A549 (cell line): ENCODE data around the gene IFITM1. TPM values are rescaled to one million over a fixed set of nuclear protein-coding genes. Genes with fewer than 3 reads are reported as not detected.

Source experiments
- CEBPB ChIP-seq, 2 experiments: fragments of >200 bp in 1 of 2; sonication (Bioruptor Twin) in 1 of 2; formaldehyde crosslinking in 1 of 2; IDR thresholded peaks; 2 replicates each; pipeline ENCODE4 v1.6.1; 2012 to 2016
- CHD2 ChIP-seq: fragments of 150-350 bp; IDR thresholded peaks from 2 replicates; pipeline ENCODE4 v1.6.1; 2014; ENCODE audit warnings: low read length; ENCODE audit not compliant: partially characterized antibody
- FOXS1 ChIP-seq: fragments of 250-450 bp; sonication (Bioruptor Pico); IDR thresholded peaks from 2 replicates; pipeline ENCODE4 v1.5.0; 2020; ENCODE audit warnings: mild to moderate bottlenecking, moderate library complexity
- HOXA7 ChIP-seq: fragments of 250-450 bp; sonication (Bioruptor Pico); IDR thresholded peaks from 2 replicates; pipeline ENCODE4 v1.5.0; 2020; ENCODE audit warnings: mild to moderate bottlenecking, moderate library complexity
- HOXB13 ChIP-seq: fragments of 250-450 bp; sonication (Bioruptor Pico); IDR thresholded peaks from 2 replicates; pipeline ENCODE4 v1.5.0; 2020; ENCODE audit warnings: low read depth, mild to moderate bottlenecking, moderate library complexity
- JUNB ChIP-seq: fragments of >200 bp; sonication (Bioruptor Twin); formaldehyde crosslinking; IDR thresholded peaks from 2 replicates; pipeline ENCODE4 v1.6.1; 2016
- KDM1A ChIP-seq: fragments of 200-600 bp; sonication (generic); IDR thresholded peaks from 2 replicates; pipeline ENCODE4 v1.6.1; 2016; ENCODE audit warnings: low read depth, mild to moderate bottlenecking
- MAZ ChIP-seq: fragments of 150-350 bp; IDR thresholded peaks from 2 replicates; pipeline ENCODE4 v1.6.1; 2014; ENCODE audit warnings: antibody characterized with exemption, low read depth, low read length, borderline replicate concordance
- MYC ChIP-seq: IDR thresholded peaks from 2 replicates; pipeline ENCODE4 v1.6.1; 2012; ENCODE audit warnings: mild to moderate bottlenecking, inconsistent platforms, low read length, improper control_type of control experiment, borderline replicate concordance
- NPAS2 ChIP-seq: fragments of 250-450 bp; sonication (Bioruptor Pico); IDR thresholded peaks from 2 replicates; pipeline ENCODE4 v1.8.0; 2022; ENCODE audit warnings: mild to moderate bottlenecking, moderate library complexity, borderline replicate concordance
- POLR2A ChIP-seq: IDR thresholded peaks from 2 replicates; pipeline ENCODE4 v1.6.1; 2012; ENCODE audit warnings: mild to moderate bottlenecking, low read length
- POLR2AphosphoS2 ChIP-seq: conservative IDR thresholded peaks from 2 replicates; pipeline ENCODE4 v1.6.1; 2012; ENCODE audit warnings: low read length, improper control_type of control experiment, inconsistent platforms
- SMC3 ChIP-seq: fragments of >200 bp; sonication (Bioruptor Twin); formaldehyde crosslinking; IDR thresholded peaks from 3 replicates; pipeline ENCODE4 v1.6.1; 2018; ENCODE audit warnings: inconsistent platforms
- TFCP2L1 ChIP-seq: fragments of 250-450 bp; sonication (Bioruptor Pico); IDR thresholded peaks from 2 replicates; pipeline ENCODE4 v1.5.0; 2021; ENCODE audit warnings: mild to moderate bottlenecking
- ZC3H11A ChIP-seq: fragments of 450-650 bp; IDR thresholded peaks from 2 replicates; pipeline ENCODE4 v1.6.1; 2014; ENCODE audit warnings: antibody characterized with exemption, mild to moderate bottlenecking
- ZNF302 ChIP-seq: fragments of 250-450 bp; sonication (Bioruptor Pico); IDR thresholded peaks from 2 replicates; pipeline ENCODE4 v1.9.0; 2021; ENCODE audit warnings: inconsistent platforms, mild to moderate bottlenecking, moderate library complexity
- polyA plus RNA-seq, 4 experiments: library from polyadenylated mRNA; depleted of rRNA in 3 of 4; stranded (reverse); fragments of >200 nt; fragmentation: RNase III in 1 of 4; extraction: RNeasy Plus Mini Kit Qiagen cat#74134 plus additional on column Dnase treatment in 1 of 4; gene quantifications; 2 replicates in 3 of 4; 3 replicates in 1 of 4; pipeline ENCODE4 v1.2.3, GENCODE V29; 2011 to 2017
- TF ChIP-seq, protein P1 (sequence below): fragments of >200 bp; sonication (Bioruptor Twin); formaldehyde crosslinking; IDR thresholded peaks from 3 replicates; pipeline ENCODE4 v1.6.1; 2016
- TF ChIP-seq, protein P2 (sequence below): IDR thresholded peaks from 2 replicates; pipeline ENCODE4 v1.6.1; 2012
- TF ChIP-seq, protein P3 (sequence below): fragments of 250-450 bp; sonication (Bioruptor Pico); IDR thresholded peaks from 2 replicates; pipeline ENCODE4 v1.5.0; 2021; ENCODE audit warnings: mild to moderate bottlenecking, moderate library complexity, borderline replicate concordance
- TF ChIP-seq, protein P4 (sequence below): fragments of >200 bp; sonication (Bioruptor Twin); formaldehyde crosslinking; IDR thresholded peaks from 3 replicates; pipeline ENCODE4 v1.5.1; 2016
- TF ChIP-seq, protein P5 (sequence below): fragments of 450-650 bp; IDR thresholded peaks from 2 replicates; pipeline ENCODE4 v1.6.1; 2014; ENCODE audit warnings: antibody characterized with exemption
- TF ChIP-seq, protein P6 (sequence below): fragments of 250-450 bp; sonication (Bioruptor Pico); IDR thresholded peaks from 2 replicates; pipeline ENCODE4 v1.5.0; 2020; ENCODE audit warnings: low read depth, mild to moderate bottlenecking, moderate library complexity

IFITM1 gene
- polyA plus RNA-seq, 2 of the 4 experiments (the other 2 are of a cell fraction), result 0.14 to 1.7 TPM

DNA sequence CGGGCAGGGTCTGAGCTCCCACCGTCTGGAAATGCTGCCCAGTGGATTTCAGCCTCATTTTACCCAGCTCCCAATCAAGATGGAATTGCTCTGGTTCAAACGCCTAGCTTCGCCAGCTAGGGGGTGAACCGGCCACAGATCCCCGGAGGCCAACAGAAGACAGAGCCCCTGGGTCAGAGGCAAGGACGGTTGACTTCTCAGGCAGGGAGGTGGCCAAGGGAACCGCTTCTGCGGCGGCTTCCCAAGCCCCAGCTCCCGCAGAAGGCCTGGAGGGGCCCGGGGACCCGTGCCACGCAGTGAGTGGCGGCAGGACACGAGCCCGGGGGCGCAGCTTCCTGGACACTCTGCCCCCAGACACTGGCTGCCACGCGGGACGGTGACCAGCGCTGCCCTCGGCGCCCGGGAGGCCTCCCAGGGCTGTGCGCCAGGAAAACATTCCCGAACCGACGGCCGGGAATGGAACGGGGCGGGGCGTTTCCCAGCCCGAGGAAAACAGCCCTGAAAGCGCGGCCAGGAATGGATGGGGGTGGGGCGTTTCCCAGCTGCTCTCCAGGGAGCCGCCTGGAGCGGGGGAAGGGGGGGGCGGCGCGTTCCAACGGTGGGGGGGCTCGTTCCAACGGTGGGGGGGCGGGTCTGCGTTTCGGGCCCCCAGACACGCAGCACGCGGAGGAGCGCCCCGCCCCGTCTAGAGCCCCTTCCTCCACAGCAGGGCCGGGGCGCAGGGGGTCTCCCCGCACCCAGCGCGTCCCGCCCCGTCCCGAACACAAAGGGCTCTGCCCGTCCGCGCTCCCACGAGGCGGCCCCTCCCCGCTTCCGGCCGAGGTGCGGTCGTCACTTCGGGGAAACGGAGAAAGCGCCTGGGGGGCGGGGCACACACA is 42.0 kb downstream of the IFITM1 start (continued):
- TF ChIP-seq, protein P1, sequence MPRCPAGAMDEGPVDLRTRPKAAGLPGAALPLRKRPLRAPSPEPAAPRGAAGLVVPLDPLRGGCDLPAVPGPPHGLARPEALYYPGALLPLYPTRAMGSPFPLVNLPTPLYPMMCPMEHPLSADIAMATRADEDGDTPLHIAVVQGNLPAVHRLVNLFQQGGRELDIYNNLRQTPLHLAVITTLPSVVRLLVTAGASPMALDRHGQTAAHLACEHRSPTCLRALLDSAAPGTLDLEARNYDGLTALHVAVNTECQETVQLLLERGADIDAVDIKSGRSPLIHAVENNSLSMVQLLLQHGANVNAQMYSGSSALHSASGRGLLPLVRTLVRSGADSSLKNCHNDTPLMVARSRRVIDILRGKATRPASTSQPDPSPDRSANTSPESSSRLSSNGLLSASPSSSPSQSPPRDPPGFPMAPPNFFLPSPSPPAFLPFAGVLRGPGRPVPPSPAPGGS, result no peak
- peak; percentile 38; the same call in 1 of the 2 replicates for TF ChIP-seq TFCP2L1 (CRISPR knock-in tag)
- no peak for TF ChIP-seq CEBPB (IDR thresholded peaks at IDR 0.05)
- TF ChIP-seq, protein P2, sequence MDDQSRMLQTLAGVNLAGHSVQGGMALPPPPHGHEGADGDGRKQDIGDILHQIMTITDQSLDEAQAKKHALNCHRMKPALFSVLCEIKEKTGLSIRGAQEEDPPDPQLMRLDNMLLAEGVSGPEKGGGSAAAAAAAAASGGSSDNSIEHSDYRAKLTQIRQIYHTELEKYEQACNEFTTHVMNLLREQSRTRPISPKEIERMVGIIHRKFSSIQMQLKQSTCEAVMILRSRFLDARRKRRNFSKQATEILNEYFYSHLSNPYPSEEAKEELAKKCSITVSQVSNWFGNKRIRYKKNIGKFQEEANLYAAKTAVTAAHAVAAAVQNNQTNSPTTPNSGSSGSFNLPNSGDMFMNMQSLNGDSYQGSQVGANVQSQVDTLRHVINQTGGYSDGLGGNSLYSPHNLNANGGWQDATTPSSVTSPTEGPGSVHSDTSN, result peak; percentile 49; the same call in 1 of the 2 replicates
- TF ChIP-seq, protein P3, sequence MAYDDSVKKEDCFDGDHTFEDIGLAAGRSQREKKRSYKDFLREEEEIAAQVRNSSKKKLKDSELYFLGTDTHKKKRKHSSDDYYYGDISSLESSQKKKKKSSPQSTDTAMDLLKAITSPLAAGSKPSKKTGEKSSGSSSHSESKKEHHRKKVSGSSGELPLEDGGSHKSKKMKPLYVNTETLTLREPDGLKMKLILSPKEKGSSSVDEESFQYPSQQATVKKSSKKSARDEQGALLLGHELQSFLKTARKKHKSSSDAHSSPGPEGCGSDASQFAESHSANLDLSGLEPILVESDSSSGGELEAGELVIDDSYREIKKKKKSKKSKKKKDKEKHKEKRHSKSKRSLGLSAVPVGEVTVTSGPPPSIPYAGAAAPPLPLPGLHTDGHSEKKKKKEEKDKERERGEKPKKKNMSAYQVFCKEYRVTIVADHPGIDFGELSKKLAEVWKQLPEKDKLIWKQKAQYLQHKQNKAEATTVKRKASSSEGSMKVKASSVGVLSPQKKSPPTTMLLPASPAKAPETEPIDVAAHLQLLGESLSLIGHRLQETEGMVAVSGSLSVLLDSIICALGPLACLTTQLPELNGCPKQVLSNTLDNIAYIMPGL (CRISPR knock-in tag), result peak; percentile 84
- no peak for TF ChIP-seq JUNB
- TF ChIP-seq POLR2AphosphoS2, result no peak
- TF ChIP-seq MAZ, result 0 out of 2 replicates have a peak, but pooled peaks have one; percentile 65
- TF ChIP-seq FOXS1, result peak; percentile 50; the same call in 1 of the 2 replicates
- TF ChIP-seq HOXA7, result peak; percentile 52; the same call in 1 of the 2 replicates
- peak; percentile 24; the same call in 1 of the 2 replicates for TF ChIP-seq NPAS2 (CRISPR knock-in tag)
- TF ChIP-seq POLR2A, result peak; percentile 61
- TF ChIP-seq, protein P4, sequence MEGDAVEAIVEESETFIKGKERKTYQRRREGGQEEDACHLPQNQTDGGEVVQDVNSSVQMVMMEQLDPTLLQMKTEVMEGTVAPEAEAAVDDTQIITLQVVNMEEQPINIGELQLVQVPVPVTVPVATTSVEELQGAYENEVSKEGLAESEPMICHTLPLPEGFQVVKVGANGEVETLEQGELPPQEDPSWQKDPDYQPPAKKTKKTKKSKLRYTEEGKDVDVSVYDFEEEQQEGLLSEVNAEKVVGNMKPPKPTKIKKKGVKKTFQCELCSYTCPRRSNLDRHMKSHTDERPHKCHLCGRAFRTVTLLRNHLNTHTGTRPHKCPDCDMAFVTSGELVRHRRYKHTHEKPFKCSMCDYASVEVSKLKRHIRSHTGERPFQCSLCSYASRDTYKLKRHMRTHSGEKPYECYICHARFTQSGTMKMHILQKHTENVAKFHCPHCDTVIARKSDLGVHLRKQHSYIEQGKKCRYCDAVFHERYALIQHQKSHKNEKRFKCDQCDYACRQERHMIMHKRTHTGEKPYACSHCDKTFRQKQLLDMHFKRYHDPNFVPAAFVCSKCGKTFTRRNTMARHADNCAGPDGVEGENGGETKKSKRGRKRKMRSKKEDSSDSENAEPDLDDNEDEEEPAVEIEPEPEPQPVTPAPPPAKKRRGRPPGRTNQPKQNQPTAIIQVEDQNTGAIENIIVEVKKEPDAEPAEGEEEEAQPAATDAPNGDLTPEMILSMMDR, result no peak
- TF ChIP-seq, protein P5, sequence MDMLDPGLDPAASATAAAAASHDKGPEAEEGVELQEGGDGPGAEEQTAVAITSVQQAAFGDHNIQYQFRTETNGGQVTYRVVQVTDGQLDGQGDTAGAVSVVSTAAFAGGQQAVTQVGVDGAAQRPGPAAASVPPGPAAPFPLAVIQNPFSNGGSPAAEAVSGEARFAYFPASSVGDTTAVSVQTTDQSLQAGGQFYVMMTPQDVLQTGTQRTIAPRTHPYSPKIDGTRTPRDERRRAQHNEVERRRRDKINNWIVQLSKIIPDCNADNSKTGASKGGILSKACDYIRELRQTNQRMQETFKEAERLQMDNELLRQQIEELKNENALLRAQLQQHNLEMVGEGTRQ, result no peak
- TF ChIP-seq CHD2, result no peak
- TF ChIP-seq ZNF302 (CRISPR knock-in tag), result no peak
- peak; percentile 73; the same call in 1 of the 2 replicates for TF ChIP-seq MYC
- TF ChIP-seq HOXB13 (CRISPR knock-in tag), result peak; percentile 97
- TF ChIP-seq SMC3, result no peak
- TF ChIP-seq, protein P6, sequence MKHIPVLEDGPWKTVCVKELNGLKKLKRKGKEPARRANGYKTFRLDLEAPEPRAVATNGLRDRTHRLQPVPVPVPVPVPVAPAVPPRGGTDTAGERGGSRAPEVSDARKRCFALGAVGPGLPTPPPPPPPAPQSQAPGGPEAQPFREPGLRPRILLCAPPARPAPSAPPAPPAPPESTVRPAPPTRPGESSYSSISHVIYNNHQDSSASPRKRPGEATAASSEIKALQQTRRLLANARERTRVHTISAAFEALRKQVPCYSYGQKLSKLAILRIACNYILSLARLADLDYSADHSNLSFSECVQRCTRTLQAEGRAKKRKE (CRISPR knock-in tag), result peak; percentile 67; the same call in 1 of the 2 replicates
- no peak for TF ChIP-seq ZC3H11A
- no peak for TF ChIP-seq KDM1A
